A549 (cell line): ENCODE data around the gene SDHB. TPM values are rescaled to one million over a fixed set of nuclear protein-coding genes. Genes with fewer than 3 reads are reported as not detected.

ENCODE experiments used
- ATAC-seq, 2 experiments: fragments of 200-7000 bp in 1 of 2; fragments of >200 bp in 1 of 2; cut with Nextera tagmentation in 1 of 2; cut with Tn5 transposase in 1 of 2; 3 replicates each; pipeline versions ENCODE4 v1.8.0 to v1.9.1; 2018 to 2020; ENCODE audit warnings: mild to moderate bottlenecking in 1 of 2, moderate library complexity in 1 of 2
- CTCF ChIA-PET: fragments of 300-600 bp; sonication (Branson Sonifier 250); formaldehyde crosslinking; extraction: SDS; loops from one replicate; lab custom pipeline; 2021; ENCODE audit warnings: antibody characterized with exemption, inconsistent platforms; lab: Yijun Ruan, JAX
- POLR2A ChIA-PET: fragments of 350-600 bp; formaldehyde crosslinking; extraction: SDS; loops from one replicate; lab custom pipeline; 2021; ENCODE audit warnings: antibody characterized with exemption, inconsistent platforms; lab: Yijun Ruan, JAX
- DNase-seq, 2 experiments: peaks; one replicate each; pipeline versions ENCODE4 v3.0.0 to v3.0.0-alpha.2; 2011 to 2016; ENCODE audit warnings: low read depth in 1 of 2, low spot score in 1 of 2
- FAIRE-seq: peaks from 2 replicates; lab custom pipeline; 2011; peaks lifted over from hg19 to GRCh38; lab: Jason Lieb, UNC
- H3K27ac ChIP-seq, 2 experiments: fragments of >200 bp; sonication (Bioruptor Twin); formaldehyde crosslinking; 3 replicates each; pipeline ENCODE4 v1.5.1; 2016 to 2017
- H3K4me1 ChIP-seq: fragments of >200 bp; sonication (Bioruptor Twin); formaldehyde crosslinking; 3 replicates; pipeline ENCODE4 v1.6.1; 2016
- H3K4me2 ChIP-seq: fragments of >200 bp; sonication (Bioruptor Twin); formaldehyde crosslinking; 3 replicates; pipeline ENCODE4 v1.6.1; 2016
- H3K4me3 ChIP-seq: fragments of >200 bp; sonication (Bioruptor Twin); formaldehyde crosslinking; 3 replicates; pipeline ENCODE4 v1.5.1; 2016
- H3K9me3 ChIP-seq: fragments of >200 bp; sonication (Bioruptor Twin); formaldehyde crosslinking; 3 replicates; pipeline ENCODE4 v1.6.1; 2016
- BHLHE40 ChIP-seq: IDR thresholded peaks from 2 replicates; pipeline ENCODE4 v1.6.1; 2012; ENCODE audit warnings: low read depth, low read length, inconsistent platforms
- CEBPB ChIP-seq, 2 experiments: fragments of >200 bp in 1 of 2; sonication (Bioruptor Twin) in 1 of 2; formaldehyde crosslinking in 1 of 2; IDR thresholded peaks; 2 replicates each; pipeline ENCODE4 v1.6.1; 2012 to 2016
- CHD2 ChIP-seq: fragments of 150-350 bp; IDR thresholded peaks from 2 replicates; pipeline ENCODE4 v1.6.1; 2014; ENCODE audit warnings: low read length; ENCODE audit not compliant: partially characterized antibody
- CHD4 ChIP-seq: fragments of 200-600 bp; sonication (generic); IDR thresholded peaks from 2 replicates; pipeline ENCODE4 v1.6.1; 2016; ENCODE audit warnings: antibody characterized with exemption, mild to moderate bottlenecking, borderline replicate concordance
- CTCF ChIP-seq: fragments of >200 bp; sonication (Bioruptor Twin); formaldehyde crosslinking; IDR thresholded peaks from 3 replicates; pipeline ENCODE4 v1.5.1; 2016
- EP300 ChIP-seq, 2 experiments: fragments of >200 bp; sonication (Bioruptor Twin); formaldehyde crosslinking; IDR thresholded peaks; 2 replicates in 1 of 2; 3 replicates in 1 of 2; pipeline ENCODE4 v1.6.1; 2016 to 2017
- GATA3 ChIP-seq: IDR thresholded peaks from 2 replicates; pipeline ENCODE4 v1.6.1; 2012; ENCODE audit warnings: borderline replicate concordance
- HDAC2 ChIP-seq: fragments of 200-600 bp; sonication (generic); IDR thresholded peaks from 2 replicates; pipeline ENCODE4 v1.6.1; 2016
- HEYL ChIP-seq: fragments of 250-450 bp; sonication (Bioruptor Pico); IDR thresholded peaks from 2 replicates; pipeline ENCODE4 v1.8.0; 2021; ENCODE audit warnings: mild to moderate bottlenecking, moderate library complexity
- HMGXB4 ChIP-seq: fragments of 250-450 bp; sonication (Bioruptor Pico); IDR thresholded peaks from 2 replicates; pipeline ENCODE4 v1.5.0; 2021; ENCODE audit warnings: mild to moderate bottlenecking, moderate library complexity, borderline replicate concordance
- HOXA7 ChIP-seq: fragments of 250-450 bp; sonication (Bioruptor Pico); IDR thresholded peaks from 2 replicates; pipeline ENCODE4 v1.5.0; 2020; ENCODE audit warnings: mild to moderate bottlenecking, moderate library complexity
- JUNB ChIP-seq: fragments of >200 bp; sonication (Bioruptor Twin); formaldehyde crosslinking; IDR thresholded peaks from 2 replicates; pipeline ENCODE4 v1.6.1; 2016
- KDM1A ChIP-seq: fragments of 200-600 bp; sonication (generic); IDR thresholded peaks from 2 replicates; pipeline ENCODE4 v1.6.1; 2016; ENCODE audit warnings: low read depth, mild to moderate bottlenecking
- MAFK ChIP-seq: fragments of 450-650 bp; IDR thresholded peaks from 2 replicates; pipeline ENCODE4 v1.6.1; 2014; ENCODE audit not compliant: partially characterized antibody
- MYC ChIP-seq: IDR thresholded peaks from 2 replicates; pipeline ENCODE4 v1.6.1; 2012; ENCODE audit warnings: mild to moderate bottlenecking, inconsistent platforms, low read length, improper control_type of control experiment, borderline replicate concordance
- NR3C1 ChIP-seq: fragments of >200 bp; sonication (Bioruptor Twin); formaldehyde crosslinking; IDR thresholded peaks from 3 replicates; pipeline ENCODE4 v1.6.1; 2017
- PBX3 ChIP-seq: IDR thresholded peaks from 2 replicates; pipeline ENCODE4 v1.6.1; 2012
- RAD21 ChIP-seq, 2 experiments: fragments of >200 bp in 1 of 2; sonication (Bioruptor Twin) in 1 of 2; formaldehyde crosslinking in 1 of 2; IDR thresholded peaks in 1 of 2; conservative IDR thresholded peaks in 1 of 2; 2 replicates in 1 of 2; 3 replicates in 1 of 2; pipeline ENCODE4 v1.6.1; 2012 to 2018; ENCODE audit warnings: inconsistent platforms in 1 of 2
- REST ChIP-seq: fragments of 200-600 bp; sonication (generic); IDR thresholded peaks from 2 replicates; pipeline ENCODE4 v1.6.1; 2016; ENCODE audit warnings: antibody characterized with exemption, mild to moderate bottlenecking, moderate library complexity
- RNF2 ChIP-seq: fragments of 200-600 bp; sonication (generic); IDR thresholded peaks from 2 replicates; pipeline ENCODE4 v1.6.1; 2016; ENCODE audit warnings: low read depth, mild to moderate bottlenecking, antibody characterized with exemption, moderate library complexity, borderline replicate concordance
- SREBF2 ChIP-seq: fragments of 450-650 bp; IDR thresholded peaks from 2 replicates; pipeline ENCODE4 v1.6.1; 2014; ENCODE audit warnings: mild to moderate bottlenecking, moderate library complexity
- TFCP2L1 ChIP-seq: fragments of 250-450 bp; sonication (Bioruptor Pico); IDR thresholded peaks from 2 replicates; pipeline ENCODE4 v1.5.0; 2021; ENCODE audit warnings: mild to moderate bottlenecking
- USF2 ChIP-seq: fragments of 450-650 bp; IDR thresholded peaks from 2 replicates; pipeline ENCODE4 v1.6.1; 2014; ENCODE audit warnings: antibody characterized with exemption
- ZNF302 ChIP-seq: fragments of 250-450 bp; sonication (Bioruptor Pico); IDR thresholded peaks from 2 replicates; pipeline ENCODE4 v1.9.0; 2021; ENCODE audit warnings: inconsistent platforms, mild to moderate bottlenecking, moderate library complexity
- WGBS: methylation state at CpG from one replicate; pipeline ENCODE4 v1.1.6; 2017; ENCODE audit errors: missing lambda C conversion rate; 5-methylcytosine and 5-hydroxymethylcytosine counted together
- polyA plus RNA-seq, 4 experiments: library from polyadenylated mRNA; depleted of rRNA in 3 of 4; stranded (reverse); fragments of >200 nt; fragmentation: RNase III in 1 of 4; extraction: RNeasy Plus Mini Kit Qiagen cat#74134 plus additional on column Dnase treatment in 1 of 4; gene quantifications; 2 replicates in 3 of 4; 3 replicates in 1 of 4; pipeline ENCODE4 v1.2.3, GENCODE V29; 2011 to 2017

The SDHB gene
- polyA plus RNA-seq, 2 of the 4 experiments (the other 2 are of a cell fraction) = 114 to 262 TPM

GRCh38 chr1:17023102-17023501 is 30.7 kb downstream of the SDHB start:
- no peak overlapping the region for H3K4me2 ChIP-seq
- DNase-seq = no peak
- no peak for ATAC-seq
- POLR2A ChIA-PET = no interaction called here
- no peak for FAIRE-seq
- no peaks in the 10 kb centered on the region for H3K4me1 ChIP-seq
- no peak overlapping the region for H3K27ac ChIP-seq
- CTCF ChIA-PET = interaction anchor here (1.0 to 1.9 kb wide), 4 partner anchors 23 to 211 kb away, joined by 3 to 6 read pairs (median 4); no protein-coding TSS in a partner anchor
- TF ChIP-seq MAFK (no peak), HOXA7 (CRISPR knock-in tag) (no peak), HEYL (CRISPR knock-in tag) (no peak), GATA3 (no peak), CTCF (no peak), NR3C1 (no peak), JUNB (no peak), EP300 (IDR thresholded peaks at IDR 0.05) (no peak), MYC (no peak), USF2 (no peak), TFCP2L1 (no peak), BHLHE40 (no peak), RNF2 (no peak)
- WGBS = 77% methylated on average over 4 of the region's 4 CpGs
- no peaks in the 10 kb centered on the region for H3K9me3 ChIP-seq
- no peak overlapping the region for H3K4me3 ChIP-seq

- no peak overlapping the region for H3K4me3 ChIP-seq
- no peaks in the 10 kb centered on the region for H3K9me3 ChIP-seq
- no peak overlapping the region for H3K4me2 ChIP-seq
- H3K27ac ChIP-seq = no peak overlapping the region
- ChIA-PET CTCF (interaction anchor here (2.4 kb wide), 1 partner anchor 24 kb away, joined by 10 read pairs; no protein-coding TSS in a partner anchor), POLR2A (no interaction called here)
- H3K4me1 ChIP-seq = no peaks in the 10 kb centered on the region
- FAIRE-seq = no peak
- 95% methylated on average over 10 of the region's 10 CpGs for WGBS
- TF ChIP-seq CHD4 = no peak
- no peak for TF ChIP-seq CHD2
- no peak for TF ChIP-seq KDM1A
- TF ChIP-seq RAD21 (conservative IDR thresholded peaks at IDR 0.05 in 1 of 2, IDR thresholded peaks at IDR 0.05 in 1 of 2) = no peak
- no peak for DNase-seq
- ATAC-seq = no peak
Observed at GRCh38 chr1:17021896-17022295, 31.9 kb downstream of the SDHB start.

GRCh38 chr1:17020502-17020901 is 33.3 kb downstream of the SDHB start:
- ChIA-PET POLR2A (no interaction called here), CTCF (interaction anchor here (0.9 to 2.4 kb wide), 3 partner anchors 15 to 69 kb away, joined by 3 to 10 read pairs (median 4); no protein-coding TSS in a partner anchor)
- 92% methylated on average over 2 of the region's 2 CpGs for WGBS
- Histone ChIP-seq H3K9me3 (no peaks in the 10 kb centered on the region), H3K4me3 (no peak overlapping the region), H3K4me1 (no peaks in the 10 kb centered on the region), H3K27ac (no peak overlapping the region), H3K4me2 (no peak overlapping the region)
- ATAC-seq (no peak), DNase-seq (no peak), FAIRE-seq (no peak)
- no peak for TF ChIP-seq GATA3
- TF ChIP-seq CEBPB (IDR thresholded peaks at IDR 0.05) = no peak
- TF ChIP-seq CHD4 = no peak
- TF ChIP-seq HDAC2 = no peak
- no peak for TF ChIP-seq HMGXB4 (CRISPR knock-in tag)
- TF ChIP-seq BHLHE40 = no peak
- no peak for TF ChIP-seq SREBF2
- TF ChIP-seq PBX3 = no peak
- no peak for TF ChIP-seq REST
- no peak for TF ChIP-seq ZNF302 (CRISPR knock-in tag)
